Parathyroid adenoma (tissue), 2 donors: Measurements from ENCODE around the gene SNRNP25.
A peak's percentile ranks its signal among the peaks of the same experiment; 100 is the strongest.

Source experiments
- H2AFZ ChIP-seq: fragments of 300-600 bp; sonication (generic); one replicate; pipeline ENCODE4 v1.7.0; 2017; ENCODE audit warnings: antibody characterized with exemption, mild to moderate bottlenecking
- H3K27ac ChIP-seq: fragments of 300-600 bp; sonication (generic); one replicate; pipeline ENCODE4 v1.7.0; 2017
- H3K27me3 ChIP-seq: fragments of 300-600 bp; sonication (generic); one replicate; pipeline ENCODE4 v1.7.0; 2017; ENCODE audit warnings: low read length; ENCODE audit not compliant: control insufficient read depth, insufficient read depth
- H3K36me3 ChIP-seq: fragments of 300-600 bp; sonication (generic); one replicate; pipeline ENCODE4 v1.7.0; 2017; ENCODE audit warnings: low read length; ENCODE audit not compliant: control insufficient read depth, insufficient read depth
- H3K4me1 ChIP-seq: fragments of 300-600 bp; sonication (generic); one replicate; pipeline ENCODE4 v1.7.0; 2017; ENCODE audit warnings: control low read depth
- H3K4me2 ChIP-seq: fragments of 300-600 bp; sonication (generic); one replicate; pipeline ENCODE4 v1.7.0; 2017; ENCODE audit warnings: low read length
- H3K4me3 ChIP-seq: fragments of 300-600 bp; sonication (generic); one replicate; pipeline ENCODE4 v1.7.0; 2017; ENCODE audit warnings: low read depth, low read length
- H3K79me2 ChIP-seq: fragments of 300-600 bp; sonication (generic); one replicate; pipeline ENCODE4 v1.7.0; 2017; ENCODE audit warnings: control low read depth
- H3K9ac ChIP-seq: fragments of 300-600 bp; sonication (generic); one replicate; pipeline ENCODE4 v1.7.0; 2017; ENCODE audit warnings: mild to moderate bottlenecking
- H3K9me3 ChIP-seq: fragments of 300-600 bp; sonication (generic); one replicate; pipeline ENCODE4 v1.7.0; 2017; ENCODE audit warnings: low read length; ENCODE audit not compliant: control insufficient read depth
- TF ChIP-seq, protein P1 (sequence below): fragments of 300-600 bp; sonication (generic); IDR thresholded peaks from one replicate; pipeline ENCODE4 v1.7.0; 2017; ENCODE audit warnings: antibody characterized with exemption, mild to moderate bottlenecking
- donor health status: primary hyperparathyroidism.

Gene SNRNP25

DNA sequence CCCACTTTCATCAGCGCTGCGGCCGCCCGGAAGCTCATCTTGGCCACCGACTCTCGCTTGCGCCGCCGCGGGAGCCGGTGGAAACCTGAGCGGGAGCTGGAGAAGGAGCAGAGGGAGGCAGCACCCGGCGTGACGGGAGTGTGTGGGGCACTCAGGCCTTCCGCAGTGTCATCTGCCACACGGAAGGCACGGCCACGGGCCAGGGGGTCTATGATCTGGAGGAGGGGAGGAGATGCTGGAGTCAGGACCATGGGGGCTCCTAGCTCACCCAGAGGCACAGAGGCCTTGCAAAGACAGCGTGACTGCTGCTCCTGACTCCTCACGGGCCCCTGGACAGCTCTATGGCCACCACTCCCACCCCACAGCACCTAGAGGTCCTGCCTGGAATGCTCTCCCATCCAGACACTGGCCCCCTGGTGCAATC lies 9.4 kb downstream of the SNRNP25 start:
- no peak overlapping the region for H3K9ac ChIP-seq
- no peaks in the 10 kb centered on the region for H3K9me3 ChIP-seq
- peaks cover 12% of the 10 kb centered on the region for H3K79me2 ChIP-seq
- TF ChIP-seq, protein P1, sequence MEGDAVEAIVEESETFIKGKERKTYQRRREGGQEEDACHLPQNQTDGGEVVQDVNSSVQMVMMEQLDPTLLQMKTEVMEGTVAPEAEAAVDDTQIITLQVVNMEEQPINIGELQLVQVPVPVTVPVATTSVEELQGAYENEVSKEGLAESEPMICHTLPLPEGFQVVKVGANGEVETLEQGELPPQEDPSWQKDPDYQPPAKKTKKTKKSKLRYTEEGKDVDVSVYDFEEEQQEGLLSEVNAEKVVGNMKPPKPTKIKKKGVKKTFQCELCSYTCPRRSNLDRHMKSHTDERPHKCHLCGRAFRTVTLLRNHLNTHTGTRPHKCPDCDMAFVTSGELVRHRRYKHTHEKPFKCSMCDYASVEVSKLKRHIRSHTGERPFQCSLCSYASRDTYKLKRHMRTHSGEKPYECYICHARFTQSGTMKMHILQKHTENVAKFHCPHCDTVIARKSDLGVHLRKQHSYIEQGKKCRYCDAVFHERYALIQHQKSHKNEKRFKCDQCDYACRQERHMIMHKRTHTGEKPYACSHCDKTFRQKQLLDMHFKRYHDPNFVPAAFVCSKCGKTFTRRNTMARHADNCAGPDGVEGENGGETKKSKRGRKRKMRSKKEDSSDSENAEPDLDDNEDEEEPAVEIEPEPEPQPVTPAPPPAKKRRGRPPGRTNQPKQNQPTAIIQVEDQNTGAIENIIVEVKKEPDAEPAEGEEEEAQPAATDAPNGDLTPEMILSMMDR, result no peak
- peaks cover 3% of the 10 kb centered on the region for H3K4me1 ChIP-seq
- H3K4me3 ChIP-seq, result no peak overlapping the region
- H3K4me2 ChIP-seq, result no peak overlapping the region
- no peaks in the 10 kb centered on the region for H3K27me3 ChIP-seq
- H2AFZ ChIP-seq, result no peak overlapping the region
- H3K27ac ChIP-seq, result no peak overlapping the region
- H3K36me3 ChIP-seq, result no peaks in the 10 kb centered on the region

GRCh38 chr16:63466-63865 lies 9.8 kb downstream of the SNRNP25 start:
- Histone ChIP-seq H3K4me3 (no peak overlapping the region), H3K4me2 (no peak overlapping the region), H2AFZ (no peak overlapping the region), H3K9me3 (no peaks in the 10 kb centered on the region), H3K79me2 (peaks cover 12% of the 10 kb centered on the region), H3K27me3 (no peaks in the 10 kb centered on the region), H3K4me1 (peaks cover 3% of the 10 kb centered on the region), H3K27ac (no peak overlapping the region), H3K9ac (no peak overlapping the region), H3K36me3 (no peaks in the 10 kb centered on the region)
- TF ChIP-seq, protein P1, result no peak

DNA sequence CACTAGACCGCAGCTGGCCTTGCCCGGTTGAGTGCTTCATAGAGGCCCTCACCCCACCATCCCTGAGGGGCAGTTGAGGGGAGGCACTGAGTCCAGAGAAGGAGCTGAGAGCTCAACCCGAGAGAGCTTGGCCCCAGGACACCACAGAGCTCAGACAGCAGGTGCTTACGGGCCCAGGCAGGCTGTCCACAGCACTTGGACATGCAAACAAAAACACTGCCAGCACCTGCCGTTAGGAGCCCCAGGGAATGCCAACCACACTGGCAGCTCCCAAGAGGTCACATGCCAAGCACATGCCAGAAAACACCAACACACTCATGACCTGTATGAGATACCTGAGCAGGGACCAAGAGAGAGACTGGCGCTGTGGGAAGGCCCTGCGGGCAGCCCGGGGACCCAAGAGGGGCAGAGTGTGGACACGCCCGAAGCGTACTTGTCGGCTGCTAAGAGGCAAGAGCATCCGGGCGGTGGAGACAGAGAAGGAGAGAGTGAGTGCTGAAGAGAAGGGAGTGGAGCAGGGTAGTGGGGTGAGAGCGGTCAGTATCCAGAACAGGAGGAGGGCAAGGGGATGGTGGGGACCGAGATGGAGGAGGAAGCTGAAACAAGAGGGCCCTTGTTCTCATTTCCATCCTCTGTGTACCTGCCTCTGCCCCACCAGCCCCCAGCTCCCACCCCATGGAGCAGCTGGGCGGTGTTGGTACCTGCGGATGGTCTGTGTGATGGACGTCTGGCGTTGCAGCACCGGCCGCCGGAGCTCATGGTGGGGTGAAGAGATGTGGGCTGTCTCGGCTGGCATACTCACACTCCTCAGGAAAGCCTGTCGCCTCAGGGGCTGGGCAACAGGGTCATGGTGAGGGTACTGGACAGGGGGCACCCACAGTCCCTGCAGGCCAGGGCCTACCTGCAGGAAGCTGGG lies 10.6 kb downstream of the SNRNP25 start:
- Histone ChIP-seq H3K27me3 (no peaks in the 10 kb centered on the region), H3K36me3 (no peaks in the 10 kb centered on the region), H3K4me2 (no peak overlapping the region), H3K79me2 (peaks cover 12% of the 10 kb centered on the region), H2AFZ (no peak overlapping the region), H3K4me3 (no peak overlapping the region), H3K27ac (no peak overlapping the region), H3K9me3 (no peaks in the 10 kb centered on the region), H3K9ac (no peak overlapping the region), H3K4me1 (peaks cover 3% of the 10 kb centered on the region)
- TF ChIP-seq, protein P1, result no peak

- Histone ChIP-seq H3K27ac (no peak overlapping the region), H2AFZ (no peak overlapping the region), H3K4me1 (peaks cover 3% of the 10 kb centered on the region), H3K4me2 (no peak overlapping the region), H3K36me3 (no peaks in the 10 kb centered on the region), H3K27me3 (no peaks in the 10 kb centered on the region), H3K9ac (no peak overlapping the region), H3K4me3 (no peak overlapping the region), H3K9me3 (no peaks in the 10 kb centered on the region), H3K79me2 (peaks cover 12% of the 10 kb centered on the region)
- TF ChIP-seq, protein P1, result no peak
Measured at GRCh38 chr16:64914-65255, 11.3 kb downstream of the SNRNP25 start.

DNA sequence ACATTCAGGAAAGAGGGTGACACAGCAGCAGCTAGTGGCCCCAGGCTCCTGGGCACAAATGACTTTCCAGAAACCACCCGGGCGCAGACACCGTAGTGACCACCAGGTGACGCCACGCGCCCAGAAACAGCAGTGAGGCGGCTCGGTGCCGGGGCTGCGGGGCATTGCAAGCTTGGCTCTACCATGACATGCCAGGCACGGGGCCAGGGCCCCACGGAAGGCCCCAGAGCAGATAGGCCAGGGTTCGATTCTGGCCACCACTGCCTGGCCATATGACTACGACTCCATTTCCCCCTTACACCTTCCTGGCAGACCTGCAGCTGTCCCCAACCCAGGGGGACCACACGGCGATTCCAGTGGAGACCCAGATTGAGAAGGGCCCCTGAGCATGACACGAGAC lies 12.1 kb downstream of the SNRNP25 start:
- Histone ChIP-seq H2AFZ (no peak overlapping the region), H3K4me1 (peaks cover 3% of the 10 kb centered on the region), H3K79me2 (peaks cover 12% of the 10 kb centered on the region), H3K4me3 (no peak overlapping the region), H3K9ac (no peak overlapping the region), H3K36me3 (no peaks in the 10 kb centered on the region), H3K27ac (no peak overlapping the region), H3K27me3 (no peaks in the 10 kb centered on the region), H3K4me2 (no peak overlapping the region), H3K9me3 (no peaks in the 10 kb centered on the region)
- TF ChIP-seq, protein P1, result peak; percentile 96
